ENCODE data around the gene PPP1R26. TPM values are rescaled to one million over a fixed set of nuclear protein-coding genes. Genes with fewer than 3 reads are reported as not detected.

The PPP1R26 gene
- polyA plus RNA-seq, 1 donor from 2014 or later = 20.1 TPM

DNA sequence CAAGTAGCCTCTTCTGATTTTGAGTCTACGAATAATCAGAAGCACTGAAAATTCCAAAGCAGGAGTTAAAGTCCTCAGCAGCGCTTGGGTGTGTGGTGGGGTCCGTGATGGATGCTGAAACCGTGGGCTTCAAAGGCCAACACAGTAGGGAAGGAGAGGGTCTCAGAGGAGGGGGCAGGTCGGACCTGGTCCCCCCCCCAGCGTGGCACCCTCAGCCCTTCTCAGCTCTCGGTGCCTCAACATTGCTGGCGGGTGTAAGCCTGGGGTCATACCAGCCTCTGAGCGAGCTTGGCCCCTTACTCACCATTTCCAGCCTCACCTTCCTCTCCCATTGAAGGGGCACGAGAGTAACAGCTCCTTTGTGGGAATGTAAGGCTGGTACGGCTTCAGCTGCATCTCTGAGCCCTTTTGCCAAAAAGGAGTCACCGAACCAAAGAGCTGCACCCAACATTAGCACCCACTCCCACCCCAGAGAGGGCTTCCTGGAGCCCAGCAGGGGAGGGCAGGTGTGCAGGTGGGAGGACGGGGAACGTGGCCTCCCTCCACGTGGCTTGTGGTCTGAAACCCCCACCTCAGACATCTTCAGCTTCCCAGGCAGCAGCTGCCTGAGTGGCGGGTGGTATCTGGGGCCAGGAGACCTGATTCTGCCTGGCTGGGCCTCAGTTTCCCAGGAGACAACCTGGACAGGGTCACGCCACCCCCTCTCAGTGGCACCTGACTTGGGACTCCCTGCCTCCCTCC, 34.9 kb downstream of the PPP1R26 start:
- no peak overlapping the region for H3K4me3 ChIP-seq (ENCODE audit: low read length)
- no peaks in the 10 kb centered on the region for H4K20me1 ChIP-seq (ENCODE audit: insufficient read depth)
- no peak overlapping the region for H3K27ac ChIP-seq (ENCODE audit: low read length)
- no peaks in the 10 kb centered on the region for H3F3A ChIP-seq (ENCODE audit: insufficient read depth, low read length, poor library complexity, severe bottlenecking)
- H3K36me3 ChIP-seq (ENCODE audit: insufficient read depth, low read length) = no peaks in the 10 kb centered on the region
- H3K9me2 ChIP-seq (ENCODE audit: insufficient read depth, low read length) = no peaks in the 10 kb centered on the region
- no peak overlapping the region for H3K4me2 ChIP-seq (ENCODE audit: low read length)
- H2AFZ ChIP-seq (ENCODE audit: low read depth, low read length) = no peak overlapping the region
- no peaks in the 10 kb centered on the region for H3K27me3 ChIP-seq (ENCODE audit: insufficient read depth, low read depth, low read length)
- H3K9me3 ChIP-seq (ENCODE audit: low read length) = no peaks in the 10 kb centered on the region
- no peak for TF ChIP-seq RAD21 (conservative IDR thresholded peaks at IDR 0.05)
- no peak for TF ChIP-seq EZH2 (IDR thresholded peaks at IDR 0.05; ENCODE audit: borderline replicate concordance, insufficient read depth, low read length, poor library complexity, severe bottlenecking)
- TF ChIP-seq, protein P1, sequence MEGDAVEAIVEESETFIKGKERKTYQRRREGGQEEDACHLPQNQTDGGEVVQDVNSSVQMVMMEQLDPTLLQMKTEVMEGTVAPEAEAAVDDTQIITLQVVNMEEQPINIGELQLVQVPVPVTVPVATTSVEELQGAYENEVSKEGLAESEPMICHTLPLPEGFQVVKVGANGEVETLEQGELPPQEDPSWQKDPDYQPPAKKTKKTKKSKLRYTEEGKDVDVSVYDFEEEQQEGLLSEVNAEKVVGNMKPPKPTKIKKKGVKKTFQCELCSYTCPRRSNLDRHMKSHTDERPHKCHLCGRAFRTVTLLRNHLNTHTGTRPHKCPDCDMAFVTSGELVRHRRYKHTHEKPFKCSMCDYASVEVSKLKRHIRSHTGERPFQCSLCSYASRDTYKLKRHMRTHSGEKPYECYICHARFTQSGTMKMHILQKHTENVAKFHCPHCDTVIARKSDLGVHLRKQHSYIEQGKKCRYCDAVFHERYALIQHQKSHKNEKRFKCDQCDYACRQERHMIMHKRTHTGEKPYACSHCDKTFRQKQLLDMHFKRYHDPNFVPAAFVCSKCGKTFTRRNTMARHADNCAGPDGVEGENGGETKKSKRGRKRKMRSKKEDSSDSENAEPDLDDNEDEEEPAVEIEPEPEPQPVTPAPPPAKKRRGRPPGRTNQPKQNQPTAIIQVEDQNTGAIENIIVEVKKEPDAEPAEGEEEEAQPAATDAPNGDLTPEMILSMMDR (IDR thresholded peaks at IDR 0.05; ENCODE audit: poor library complexity, severe bottlenecking) = no peak
- TF ChIP-seq EP300 (conservative IDR thresholded peaks at IDR 0.05; ENCODE audit: poor library complexity, severe bottlenecking) = no peak
- no peak for TF ChIP-seq POLR2AphosphoS5 (IDR thresholded peaks at IDR 0.05)
- TF ChIP-seq SMC3 (conservative IDR thresholded peaks at IDR 0.05; ENCODE audit: poor library complexity) = no peak
- no peak for TF ChIP-seq TAF1 (IDR thresholded peaks at IDR 0.05; ENCODE audit: low read depth)
- TF ChIP-seq MXI1 (conservative IDR thresholded peaks at IDR 0.05; ENCODE audit: poor library complexity, severe bottlenecking) = no peak
- TF ChIP-seq, protein P2, sequence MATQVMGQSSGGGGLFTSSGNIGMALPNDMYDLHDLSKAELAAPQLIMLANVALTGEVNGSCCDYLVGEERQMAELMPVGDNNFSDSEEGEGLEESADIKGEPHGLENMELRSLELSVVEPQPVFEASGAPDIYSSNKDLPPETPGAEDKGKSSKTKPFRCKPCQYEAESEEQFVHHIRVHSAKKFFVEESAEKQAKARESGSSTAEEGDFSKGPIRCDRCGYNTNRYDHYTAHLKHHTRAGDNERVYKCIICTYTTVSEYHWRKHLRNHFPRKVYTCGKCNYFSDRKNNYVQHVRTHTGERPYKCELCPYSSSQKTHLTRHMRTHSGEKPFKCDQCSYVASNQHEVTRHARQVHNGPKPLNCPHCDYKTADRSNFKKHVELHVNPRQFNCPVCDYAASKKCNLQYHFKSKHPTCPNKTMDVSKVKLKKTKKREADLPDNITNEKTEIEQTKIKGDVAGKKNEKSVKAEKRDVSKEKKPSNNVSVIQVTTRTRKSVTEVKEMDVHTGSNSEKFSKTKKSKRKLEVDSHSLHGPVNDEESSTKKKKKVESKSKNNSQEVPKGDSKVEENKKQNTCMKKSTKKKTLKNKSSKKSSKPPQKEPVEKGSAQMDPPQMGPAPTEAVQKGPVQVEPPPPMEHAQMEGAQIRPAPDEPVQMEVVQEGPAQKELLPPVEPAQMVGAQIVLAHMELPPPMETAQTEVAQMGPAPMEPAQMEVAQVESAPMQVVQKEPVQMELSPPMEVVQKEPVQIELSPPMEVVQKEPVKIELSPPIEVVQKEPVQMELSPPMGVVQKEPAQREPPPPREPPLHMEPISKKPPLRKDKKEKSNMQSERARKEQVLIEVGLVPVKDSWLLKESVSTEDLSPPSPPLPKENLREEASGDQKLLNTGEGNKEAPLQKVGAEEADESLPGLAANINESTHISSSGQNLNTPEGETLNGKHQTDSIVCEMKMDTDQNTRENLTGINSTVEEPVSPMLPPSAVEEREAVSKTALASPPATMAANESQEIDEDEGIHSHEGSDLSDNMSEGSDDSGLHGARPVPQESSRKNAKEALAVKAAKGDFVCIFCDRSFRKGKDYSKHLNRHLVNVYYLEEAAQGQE (IDR thresholded peaks at IDR 0.05; ENCODE audit: borderline replicate concordance) = no peak
- no peaks in the 10 kb centered on the region for H3K79me2 ChIP-seq (replicated peaks; ENCODE audit: insufficient read depth, low read length)
- no peak overlapping the region for H3K9ac ChIP-seq (ENCODE audit: low read length)

DNA sequence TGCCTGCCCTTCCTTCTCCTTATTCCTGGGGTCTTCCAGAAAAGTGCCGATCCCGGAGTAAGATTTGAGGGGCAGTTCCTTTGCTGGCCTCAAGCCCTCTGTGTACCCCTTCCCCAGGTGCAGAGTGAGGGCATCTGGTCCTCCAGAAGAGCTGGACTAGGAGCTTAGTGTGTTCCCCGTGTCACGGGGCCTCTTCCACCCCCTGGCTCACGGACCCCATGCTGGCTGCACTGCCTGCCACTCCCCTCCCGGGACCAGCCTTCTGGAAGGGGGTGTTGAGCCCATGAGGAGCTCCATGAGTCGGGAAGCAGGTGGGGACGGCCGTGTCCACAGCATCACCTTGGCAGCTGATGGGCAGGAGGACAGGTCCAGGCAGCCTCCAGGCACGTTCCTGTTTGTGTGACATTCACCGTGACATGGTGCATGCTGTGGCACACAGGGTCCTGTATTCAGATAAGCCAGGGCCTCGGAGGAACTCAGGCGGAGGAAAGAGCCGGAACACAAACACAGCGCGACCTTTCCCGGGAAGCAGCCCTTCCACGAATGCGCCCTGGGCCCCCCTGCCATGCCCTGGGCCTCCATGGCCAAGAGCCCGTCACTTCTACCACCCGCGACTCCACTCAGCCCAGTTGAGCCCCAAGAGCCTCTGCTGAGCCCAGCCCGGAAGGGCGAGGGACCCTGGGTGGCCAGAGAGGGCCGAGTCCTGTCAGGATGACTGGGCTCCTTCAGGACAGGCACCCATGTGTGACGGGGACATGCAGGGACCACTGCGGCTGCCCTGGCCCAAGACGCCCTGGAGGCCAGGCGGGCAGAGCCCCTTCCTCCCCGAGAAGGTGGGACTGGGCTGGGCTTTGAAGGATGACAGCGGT, 35.7 kb downstream of the PPP1R26 start:
- Histone ChIP-seq H3K9ac (ENCODE audit: low read length) (no peak overlapping the region), H3K9me2 (ENCODE audit: insufficient read depth, low read length) (no peaks in the 10 kb centered on the region)

More for the DNA sequence above, 35.7 kb downstream of the PPP1R26 start:
- Histone ChIP-seq H3K36me3 (ENCODE audit: insufficient read depth, low read length) (no peaks in the 10 kb centered on the region), H3K4me2 (ENCODE audit: low read length) (no peak overlapping the region), H3K27me3 (ENCODE audit: insufficient read depth, low read depth, low read length) (no peaks in the 10 kb centered on the region), H3K4me3 (ENCODE audit: low read length) (no peak overlapping the region), H3K9me3 (ENCODE audit: low read length) (no peaks in the 10 kb centered on the region), H3K79me2 (replicated peaks; ENCODE audit: insufficient read depth, low read length) (no peaks in the 10 kb centered on the region), H4K20me1 (ENCODE audit: insufficient read depth) (no peaks in the 10 kb centered on the region), H3F3A (ENCODE audit: insufficient read depth, low read length, poor library complexity, severe bottlenecking) (no peaks in the 10 kb centered on the region), H2AFZ (ENCODE audit: low read depth, low read length) (no peak overlapping the region), H3K27ac (ENCODE audit: low read length) (no peak overlapping the region)
- TF ChIP-seq EP300 (conservative IDR thresholded peaks at IDR 0.05; ENCODE audit: poor library complexity, severe bottlenecking) = no peak
- TF ChIP-seq EZH2 (IDR thresholded peaks at IDR 0.05; ENCODE audit: borderline replicate concordance, insufficient read depth, low read length, poor library complexity, severe bottlenecking) = no peak
- no peak for TF ChIP-seq POLR2AphosphoS5 (IDR thresholded peaks at IDR 0.05)
- no peak for TF ChIP-seq MXI1 (conservative IDR thresholded peaks at IDR 0.05; ENCODE audit: poor library complexity, severe bottlenecking)
- TF ChIP-seq, protein P1 (IDR thresholded peaks at IDR 0.05; ENCODE audit: poor library complexity, severe bottlenecking) = no peak
- TF ChIP-seq, protein P2 (IDR thresholded peaks at IDR 0.05; ENCODE audit: borderline replicate concordance) = no peak
- TF ChIP-seq TAF1 (IDR thresholded peaks at IDR 0.05; ENCODE audit: low read depth) = no peak
- TF ChIP-seq RAD21 (conservative IDR thresholded peaks at IDR 0.05) = no peak
- TF ChIP-seq SMC3 (conservative IDR thresholded peaks at IDR 0.05; ENCODE audit: poor library complexity) = no peak
